Heart left ventricle (tissue), 16 donors: ENCODE measurements around the gene SAXO1. TPM values are rescaled to one million over a fixed set of nuclear protein-coding genes. Genes with fewer than 3 reads are reported as not detected.

Source experiments
- ATAC-seq, 4 donors: fragments of 200-7000 bp; cut with Tn5 transposase; one replicate each; pipeline ENCODE4 v1.9.1; 2020 to 2022; ENCODE audit warnings: moderate library complexity in 4 of 4, mild to moderate bottlenecking in 3 of 4, moderate number of reproducible peaks in 1 of 4
- DNase-seq, 5 donors: peaks; one replicate each; pipeline ENCODE4 v3.0.0-alpha.2; 2020
- H3K27ac ChIP-seq, 12 donors: fragments of 200-600 bp; sonication (generic) in 4 of 12; one replicate each; pipeline versions ENCODE4 v1.5.0 to v1.8.0; 2016 to 2022; ENCODE audit warnings: mild to moderate bottlenecking in 2 of 12
- H3K27me3 ChIP-seq, 9 donors: fragments of 200-600 bp; sonication (generic) in 2 of 9; one replicate each; pipeline versions ENCODE4 v1.5.1 to v1.8.0; 2016 to 2022; ENCODE audit warnings: mild to moderate bottlenecking in 3 of 9
- H3K36me3 ChIP-seq, 9 donors: fragments of 200-600 bp; sonication (generic) in 2 of 9; one replicate each; pipeline versions ENCODE4 v1.5.0 to v1.8.0; 2018 to 2022; ENCODE audit warnings: mild to moderate bottlenecking in 2 of 9
- H3K4me1 ChIP-seq, 12 donors: fragments of 200-600 bp; sonication (generic) in 4 of 12; one replicate each; pipeline versions ENCODE4 v1.5.0 to v1.8.0; 2016 to 2022; ENCODE audit warnings: mild to moderate bottlenecking in 3 of 12
- H3K4me3 ChIP-seq, 12 donors: fragments of 200-600 bp; sonication (generic) in 4 of 12; one replicate each; pipeline versions ENCODE4 v1.5.0 to v1.8.0; 2017 to 2022; ENCODE audit warnings: mild to moderate bottlenecking in 9 of 12, moderate library complexity in 4 of 12
- H3K9me3 ChIP-seq, 12 donors: fragments of 200-600 bp; sonication (generic) in 4 of 12; one replicate each; pipeline versions ENCODE4 v1.5.0 to v1.8.0; 2016 to 2022; ENCODE audit warnings: mild to moderate bottlenecking in 1 of 12
- POLR2A ChIP-seq, 2 donors: fragments of 450-650 bp; IDR thresholded peaks; one replicate each; pipeline ENCODE4 v1.6.1; 2017; ENCODE audit warnings: antibody characterized with exemption in 2 of 2, mild to moderate bottlenecking in 2 of 2, moderate library complexity in 2 of 2
- WGBS, 4 donors: extraction: QIAGEN DNeasy Blood & Tissue Kit in 2 of 4; methylation state at CpG; one replicate each; pipeline versions ENCODE4 v1.1.5 to v1.1.7; 2013 to 2018; 5-methylcytosine and 5-hydroxymethylcytosine counted together
- intact Hi-C, 10 donors: fragments of 100-400 bp; cut with DNase I; formaldehyde crosslinking; loops; one replicate each; pipeline versions ENCODE4 v1.11.1 to v1.14.2; 2022
- polyA plus RNA-seq, 2 donors: library from polyadenylated mRNA; stranded (reverse); fragments of 200-250 nt; gene quantifications; one replicate each; pipeline ENCODE4 v1.2.3, GENCODE V29; 2013
- total RNA-seq, 9 donors: library from RNA; depleted of rRNA in 2 of 9; stranded (reverse); fragments of >200 nt in 2 of 9; fragmentation: NEBNext Ultra II Directional in 3 of 9; extraction: Animal tissue kit (Norgen Biotek cat#: 25700) in 3 of 9; gene quantifications; one replicate each; pipeline versions ENCODE4 v1.1.0 to v1.2.4, GENCODE V29; 2016 to 2023
- TF ChIP-seq, protein P1 (sequence below), 12 donors: fragments of 200-600 bp; sonication (generic) in 4 of 12; IDR thresholded peaks; one replicate each; pipeline versions ENCODE4 v1.5.0 to v1.8.0; 2018 to 2022; ENCODE audit warnings: antibody characterized with exemption in 12 of 12, mild to moderate bottlenecking in 5 of 12
- donor health status: ischemic (EF 13 %, LVEDD 7.1; RV severe dilation, severe dysfunction).
- donor health status: healthy with polysubstance abuse.
- donor health status: DM: no; HTN: yes; CAD: no.
- donor health status: DM: no; HTN: no; CAD: no.
- donor health status: ischemic (EF 25% LVEDD 6.9; RV normal size, moderate dysfunction).
- donor health status: ischemic (EF 25% LVEDD 5.7; RV mildly dilated, moderate dysfunction).
- donor health status: healthy.
- donor health status: DM: yes; HTN: yes; CAD: no.
- donor health status: ischemic (EF 35%, LVEDD 5.7; RV mildly dilated, moderate dysfunction).
- donor health status: nonischemic (EF 11% LVEDD 7.7; RV severe dilation, severe dysfunction).
- donor health status: DM: yes; HTN: yes; CAD: no.
- donor health status: PGD.
- donor health status: ischemic (EF 29% LVEDD 5.4; RV normal size, mild dysfunction).
- donor health status: nonischemic (EF 23%, LVEDD 6.1; RV moderate dilation, normal function).

SAXO1 gene
- total and polyA plus RNA-seq, 11 donors = 0.09 to 0.21 (median 0.11) TPM; not detected in 8

DNA sequence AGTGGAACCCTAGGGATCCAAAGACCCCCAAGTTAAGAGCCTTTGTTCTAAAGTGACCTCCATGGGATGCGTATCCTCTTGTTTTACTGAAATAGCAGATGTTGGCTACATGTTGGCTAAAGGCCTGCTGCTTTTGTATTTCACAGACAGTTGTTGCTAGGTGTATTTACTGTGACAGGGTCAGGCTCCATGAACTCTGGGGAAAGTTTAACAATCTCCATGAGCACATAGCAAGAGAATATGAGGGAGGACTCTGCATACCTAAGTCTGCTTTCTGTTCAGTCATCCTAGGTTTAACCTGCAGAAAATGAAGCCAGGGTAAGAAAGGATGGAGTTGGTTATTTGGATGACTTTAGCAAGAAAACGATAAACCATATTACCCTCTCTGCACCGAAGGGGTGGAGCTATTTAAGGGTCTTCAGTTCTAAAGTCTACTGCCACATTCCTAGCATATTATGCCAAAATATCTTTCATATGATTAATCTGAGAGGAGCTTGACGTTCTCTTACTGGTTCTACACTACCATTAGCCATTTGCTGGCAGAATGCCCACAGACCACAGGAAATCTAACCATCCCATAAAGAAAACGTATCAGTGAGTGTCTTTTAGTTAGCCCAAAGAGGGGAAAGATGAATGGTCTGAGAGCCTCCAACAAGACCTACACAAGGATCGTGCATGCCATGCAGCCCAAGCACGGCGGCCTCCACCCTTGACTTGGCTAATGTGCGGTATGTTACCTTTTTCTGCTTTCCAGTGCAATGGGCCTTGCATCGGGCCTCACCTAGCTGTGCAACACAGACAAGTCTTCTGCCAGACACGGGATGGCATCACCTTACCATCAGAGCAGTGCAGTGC lies 127.8 kb downstream of the SAXO1 start:
- no peak for TF ChIP-seq POLR2A (IDR thresholded peaks at IDR 0.05)
- TF ChIP-seq, protein P1, sequence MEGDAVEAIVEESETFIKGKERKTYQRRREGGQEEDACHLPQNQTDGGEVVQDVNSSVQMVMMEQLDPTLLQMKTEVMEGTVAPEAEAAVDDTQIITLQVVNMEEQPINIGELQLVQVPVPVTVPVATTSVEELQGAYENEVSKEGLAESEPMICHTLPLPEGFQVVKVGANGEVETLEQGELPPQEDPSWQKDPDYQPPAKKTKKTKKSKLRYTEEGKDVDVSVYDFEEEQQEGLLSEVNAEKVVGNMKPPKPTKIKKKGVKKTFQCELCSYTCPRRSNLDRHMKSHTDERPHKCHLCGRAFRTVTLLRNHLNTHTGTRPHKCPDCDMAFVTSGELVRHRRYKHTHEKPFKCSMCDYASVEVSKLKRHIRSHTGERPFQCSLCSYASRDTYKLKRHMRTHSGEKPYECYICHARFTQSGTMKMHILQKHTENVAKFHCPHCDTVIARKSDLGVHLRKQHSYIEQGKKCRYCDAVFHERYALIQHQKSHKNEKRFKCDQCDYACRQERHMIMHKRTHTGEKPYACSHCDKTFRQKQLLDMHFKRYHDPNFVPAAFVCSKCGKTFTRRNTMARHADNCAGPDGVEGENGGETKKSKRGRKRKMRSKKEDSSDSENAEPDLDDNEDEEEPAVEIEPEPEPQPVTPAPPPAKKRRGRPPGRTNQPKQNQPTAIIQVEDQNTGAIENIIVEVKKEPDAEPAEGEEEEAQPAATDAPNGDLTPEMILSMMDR (IDR thresholded peaks at IDR 0.05) = no peak
- intact Hi-C loops = no loop called here
- Histone ChIP-seq H3K4me1 (no peaks in the 10 kb centered on the region), H3K36me3 (no peaks in the 10 kb centered on the region), H3K9me3 (peaks cover 0 to 31% (median 9%) of the 10 kb centered on the region in 12 donors), H3K4me3 (no peak overlapping the region), H3K27me3 (no peaks in the 10 kb centered on the region), H3K27ac (no peak overlapping the region)
- ATAC-seq = no peak
- 83 to 88% (median 87%) methylated on average over 10 to 11 of the region's 11 CpGs for WGBS, 4 donors
- no peak for DNase-seq

GRCh38 chr9:18903450-18903849 lies 129.6 kb downstream of the SAXO1 start:
- H3K27ac ChIP-seq = no peak overlapping the region
- ATAC-seq (no peak), DNase-seq (no peak)
- H3K27me3 ChIP-seq = no peaks in the 10 kb centered on the region
- intact Hi-C loops = no loop called here
- WGBS, 4 donors = 94 to 98% (median 96%) methylated on average over 2 of the region's 2 CpGs
- no peaks in the 10 kb centered on the region for H3K4me1 ChIP-seq
- TF ChIP-seq, protein P1 (IDR thresholded peaks at IDR 0.05) = no peak
- TF ChIP-seq POLR2A (IDR thresholded peaks at IDR 0.05) = no peak
- H3K9me3 ChIP-seq = peaks cover 0 to 35% (median 9%) of the 10 kb centered on the region in 12 donors
- H3K36me3 ChIP-seq = no peaks in the 10 kb centered on the region
- no peak overlapping the region for H3K4me3 ChIP-seq

- Histone ChIP-seq H3K27ac (no peak overlapping the region), H3K27me3 (no peaks in the 10 kb centered on the region), H3K4me1 (no peaks in the 10 kb centered on the region), H3K36me3 (no peaks in the 10 kb centered on the region), H3K4me3 (no peak overlapping the region), H3K9me3 (peaks cover 0 to 38% (median 13%) of the 10 kb centered on the region in 12 donors)
- no peak for TF ChIP-seq POLR2A (IDR thresholded peaks at IDR 0.05)
- TF ChIP-seq, protein P1 (IDR thresholded peaks at IDR 0.05) = no peak
- intact Hi-C loops = no loop called here
- DNase-seq (no peak), ATAC-seq (no peak)
- WGBS, 4 donors = 88 to 100% (median 92%) methylated on average over 1 to 2 of the region's 2 CpGs
Measured at GRCh38 chr9:18896531-18897179, 136.4 kb downstream of the SAXO1 start.

DNA sequence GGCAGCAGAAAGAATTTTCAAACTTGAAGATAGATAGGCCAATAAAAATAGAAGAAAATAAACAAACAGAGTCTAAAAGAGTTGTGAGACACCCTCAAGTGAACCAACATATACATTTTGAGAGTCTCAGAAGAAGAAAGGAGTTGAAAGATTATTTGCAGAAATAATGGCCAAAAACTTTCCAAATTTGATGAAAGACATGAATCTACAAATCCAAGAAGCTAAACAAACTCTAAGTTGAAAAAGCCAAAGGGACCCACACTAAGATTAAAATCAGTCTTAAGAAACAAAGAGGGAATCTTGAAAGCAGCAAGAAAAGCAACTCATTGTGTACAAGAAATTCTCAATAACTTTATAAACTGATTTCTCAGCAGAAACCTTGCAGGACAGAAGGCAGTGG lies 137.0 kb downstream of the SAXO1 start:
- intact Hi-C loops = no loop called here
- Histone ChIP-seq H3K36me3 (no peaks in the 10 kb centered on the region), H3K9me3 (peaks cover 0 to 32% (median 13%) of the 10 kb centered on the region in 12 donors), H3K4me3 (no peak overlapping the region), H3K27me3 (no peaks in the 10 kb centered on the region), H3K27ac (no peak overlapping the region), H3K4me1 (no peaks in the 10 kb centered on the region)
- DNase-seq (no peak), ATAC-seq (no peak)
- TF ChIP-seq, protein P1 (IDR thresholded peaks at IDR 0.05) = no peak
- TF ChIP-seq POLR2A (IDR thresholded peaks at IDR 0.05) = no peak
